NCI-H748 treated with DMSO at 0.1 percent for 48 hours (cell line): ENCODE data around the gene MTHFD2.
"Not testable (repeated sequence)": the region's sequence is repeated elsewhere in the genome, so short reads cannot be mapped to it uniquely, and the experiment has no call there.

Experiments used
- DNase-seq: peaks from one replicate; lab custom pipeline; 2025; lab: John Stamatoyannopoulos, UW

The MTHFD2 gene

GRCh38 chr2:74198461-74199274 lies at the start of gene MTHFD2:
MTHFD2 (plus strand) TSS chr2:74198615; CDS start chr2:74198642, 27 bp downstream.
- DNase-seq, result peak; percentile 81

- DNase-seq, result no peak
These were observed 49.2 kb upstream of the MTHFD2 start for GRCh38 chr2:74149247-74149525.

GRCh38 chr2:74149570-74150319 lies 48.7 kb upstream of the MTHFD2 start:
- DNase-seq, result no peak

- DNase-seq, result no peak
These were observed 45.5 kb upstream of the MTHFD2 start for GRCh38 chr2:74152954-74153353.

GRCh38 chr2:74155830-74156229 lies 42.6 kb upstream of the MTHFD2 start:
- no peak for DNase-seq

GRCh38 chr2:74162951-74163350 lies 35.5 kb upstream of the MTHFD2 start:
- no peak for DNase-seq

- no peak for DNase-seq
These were observed 33.7 kb upstream of the MTHFD2 start for GRCh38 chr2:74164761-74165160.

GRCh38 chr2:74168739-74169138 lies 29.7 kb upstream of the MTHFD2 start:
- DNase-seq, result no peak

GRCh38 chr2:74174909-74175308 lies 23.5 kb upstream of the MTHFD2 start:
- DNase-seq, result no peak

GRCh38 chr2:74177696-74178095 lies 20.7 kb upstream of the MTHFD2 start:
- DNase-seq, result no peak

GRCh38 chr2:74178211-74179062 lies 20.0 kb upstream of the MTHFD2 start, which contains the start of gene MOB1A:
MOB1A (minus strand) TSS chr2:74178879; CDS start chr2:74178674, 205 bp downstream.
- DNase-seq, result peak; percentile 90

- DNase-seq, result no peak
These were observed 19.2 kb upstream of the MTHFD2 start for GRCh38 chr2:74179063-74179865.

GRCh38 chr2:74181739-74182138 lies 16.7 kb upstream of the MTHFD2 start:
- no peak for DNase-seq

GRCh38 chr2:74183878-74184277 lies 14.5 kb upstream of the MTHFD2 start:
- no peak for DNase-seq

- no peak for DNase-seq
These were observed 12.4 kb upstream of the MTHFD2 start for GRCh38 chr2:74186038-74186437.

GRCh38 chr2:74186706-74187105 lies 11.7 kb upstream of the MTHFD2 start:
- DNase-seq, result not testable (repeated sequence)

GRCh38 chr2:74188018-74188601 lies 10.3 kb upstream of the MTHFD2 start:
- no peak for DNase-seq

GRCh38 chr2:74188696-74189095 lies 9.7 kb upstream of the MTHFD2 start:
- DNase-seq, result no peak

- DNase-seq, result no peak
These were observed 6.6 kb upstream of the MTHFD2 start for GRCh38 chr2:74191596-74192380.

- DNase-seq, result no peak
These were observed 3.6 kb upstream of the MTHFD2 start for GRCh38 chr2:74194799-74195198.
